NCI-H1694 (cell line): ENCODE measurements around the gene PARP3.

Experiments used
- DNase-seq: peaks from one replicate; lab custom pipeline; 2025; lab: John Stamatoyannopoulos, UW

The PARP3 gene

GRCh38 chr3:51948016-51948580 is 5.9 kb downstream of the PARP3 start:
- DNase-seq, result no peak

GRCh38 chr3:51949121-51949520 is 7.0 kb downstream of the PARP3 start:
- no peak for DNase-seq

GRCh38 chr3:51950899-51951298 is 8.7 kb downstream of the PARP3 start:
- DNase-seq, result no peak

GRCh38 chr3:51953445-51953844 is 11.3 kb downstream of the PARP3 start:
- no peak for DNase-seq

GRCh38 chr3:51954105-51954504 is 11.9 kb downstream of the PARP3 start:
- no peak for DNase-seq

GRCh38 chr3:51954713-51955112 is 12.6 kb downstream of the PARP3 start:
- DNase-seq, result no peak

GRCh38 chr3:51955175-51955892 is 13.2 kb downstream of the PARP3 start, which contains the start of gene GPR62:
Gene GPR62 (plus strand): TSS chr3:51955381. CDS start chr3:51955653, 272 bp downstream.
- peak; percentile 36 for DNase-seq

- DNase-seq, result peak; percentile 23
Observed at GRCh38 chr3:51955893-51956770, 14.0 kb downstream of the PARP3 start.

- DNase-seq, result no peak
Observed at GRCh38 chr3:51957520-51958205, 15.5 kb downstream of the PARP3 start.

GRCh38 chr3:51958603-51959521 is 16.7 kb downstream of the PARP3 start:
- DNase-seq, result no peak

GRCh38 chr3:51959651-51960050 is 17.5 kb downstream of the PARP3 start:
- no peak for DNase-seq

GRCh38 chr3:51960386-51960785 is 18.2 kb downstream of the PARP3 start:
- DNase-seq, result no peak

GRCh38 chr3:51961011-51961410 is 18.8 kb downstream of the PARP3 start:
- no peak for DNase-seq

- DNase-seq, result no peak
Observed at GRCh38 chr3:51961602-51962569, 19.7 kb downstream of the PARP3 start.

GRCh38 chr3:51962854-51963530 is 20.8 kb downstream of the PARP3 start:
- no peak for DNase-seq

- DNase-seq, result no peak
Observed at GRCh38 chr3:51963951-51964451, 21.8 kb downstream of the PARP3 start.

GRCh38 chr3:51964521-51964920 is 22.4 kb downstream of the PARP3 start:
- DNase-seq, result no peak

GRCh38 chr3:51966016-51966415 is 23.9 kb downstream of the PARP3 start:
- no peak for DNase-seq

GRCh38 chr3:51966486-51966885 is 24.3 kb downstream of the PARP3 start:
- no peak for DNase-seq
